Sigmoid colon (tissue), 4 donors: ENCODE results near the gene OR7A17.

ENCODE experiments used
- CTCF ChIP-seq, 4 experiments: fragments of 450-650 bp in 3 of 4; fragments of 200-600 bp in 1 of 4; IDR thresholded peaks; one replicate each; pipeline ENCODE4 v1.5.1; 2016 to 2019; ENCODE audit warnings: antibody characterized with exemption in 4 of 4, mild to moderate bottlenecking in 3 of 4, moderate library complexity in 2 of 4
- POLR2A ChIP-seq, 2 donors: fragments of 450-650 bp; IDR thresholded peaks; one replicate each; pipeline ENCODE4 v1.6.1; 2016; ENCODE audit warnings: antibody characterized with exemption in 2 of 2, mild to moderate bottlenecking in 2 of 2, moderate library complexity in 2 of 2
- POLR2AphosphoS5 ChIP-seq, 4 donors: sonication (generic); formaldehyde crosslinking; IDR thresholded peaks; one replicate each; pipeline ENCODE4 v1.6.1; 2017; ENCODE audit warnings: antibody characterized with exemption in 4 of 4

- TF ChIP-seq CTCF (IDR thresholded peaks at IDR 0.05) (no peak), POLR2AphosphoS5 (IDR thresholded peaks at IDR 0.05) (no peak), POLR2A (IDR thresholded peaks at IDR 0.05) (no peak)
These were observed 17.4 kb downstream of the OR7A17 start for GRCh38 chr19:14868497-14868896.
